Measurements from ENCODE around the gene EPS15.

DNA sequence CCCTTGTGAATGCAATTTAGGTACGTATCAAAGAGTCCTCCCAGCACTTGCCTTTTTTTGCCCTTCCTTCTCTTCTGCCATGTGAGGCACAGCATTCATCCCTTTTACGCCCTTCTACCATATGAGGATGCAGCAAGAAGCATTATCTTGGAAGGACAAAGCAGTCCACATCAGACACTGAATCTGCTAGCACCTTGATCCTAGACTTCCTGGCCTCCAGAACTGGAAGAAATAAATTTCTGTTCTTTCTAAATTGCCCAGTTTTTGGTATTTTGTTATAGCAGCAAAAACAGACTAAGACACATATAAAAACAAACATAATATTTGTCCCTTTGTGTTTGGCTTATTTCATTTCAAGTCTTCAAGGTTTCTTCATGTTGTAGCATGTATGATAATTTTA is 20.1 kb downstream of the EPS15 start:
- TF ChIP-seq EP300 (IDR thresholded peaks at IDR 0.05), result no peak
- TF ChIP-seq, protein P1, sequence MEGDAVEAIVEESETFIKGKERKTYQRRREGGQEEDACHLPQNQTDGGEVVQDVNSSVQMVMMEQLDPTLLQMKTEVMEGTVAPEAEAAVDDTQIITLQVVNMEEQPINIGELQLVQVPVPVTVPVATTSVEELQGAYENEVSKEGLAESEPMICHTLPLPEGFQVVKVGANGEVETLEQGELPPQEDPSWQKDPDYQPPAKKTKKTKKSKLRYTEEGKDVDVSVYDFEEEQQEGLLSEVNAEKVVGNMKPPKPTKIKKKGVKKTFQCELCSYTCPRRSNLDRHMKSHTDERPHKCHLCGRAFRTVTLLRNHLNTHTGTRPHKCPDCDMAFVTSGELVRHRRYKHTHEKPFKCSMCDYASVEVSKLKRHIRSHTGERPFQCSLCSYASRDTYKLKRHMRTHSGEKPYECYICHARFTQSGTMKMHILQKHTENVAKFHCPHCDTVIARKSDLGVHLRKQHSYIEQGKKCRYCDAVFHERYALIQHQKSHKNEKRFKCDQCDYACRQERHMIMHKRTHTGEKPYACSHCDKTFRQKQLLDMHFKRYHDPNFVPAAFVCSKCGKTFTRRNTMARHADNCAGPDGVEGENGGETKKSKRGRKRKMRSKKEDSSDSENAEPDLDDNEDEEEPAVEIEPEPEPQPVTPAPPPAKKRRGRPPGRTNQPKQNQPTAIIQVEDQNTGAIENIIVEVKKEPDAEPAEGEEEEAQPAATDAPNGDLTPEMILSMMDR (IDR thresholded peaks at IDR 0.05), result no peak

All from ovary (tissue), 3 donors.